ENCODE data around the gene MGAT4B.

The MGAT4B gene

DNA sequence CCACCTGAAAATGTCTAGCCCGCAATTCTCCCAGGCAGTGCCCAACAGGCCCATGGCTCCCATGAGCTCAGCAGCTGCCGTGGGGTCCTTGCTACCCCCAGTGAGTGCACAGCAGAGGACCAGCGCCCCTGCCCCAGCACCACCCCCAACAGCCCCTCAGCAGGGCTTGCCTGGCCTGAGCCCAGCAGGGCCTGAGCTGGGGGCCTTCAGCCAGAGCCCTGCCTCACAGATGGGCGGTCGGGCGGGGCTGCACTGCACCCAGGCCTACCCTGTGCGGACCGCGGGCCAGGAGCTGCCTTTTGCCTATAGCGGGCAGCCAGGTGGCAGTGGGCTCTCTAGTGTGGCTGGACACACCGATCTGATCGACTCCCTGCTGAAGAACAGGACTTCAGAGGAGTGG lies 32.2 kb downstream of the MGAT4B start:
- no peak for FAIRE-seq

DNA sequence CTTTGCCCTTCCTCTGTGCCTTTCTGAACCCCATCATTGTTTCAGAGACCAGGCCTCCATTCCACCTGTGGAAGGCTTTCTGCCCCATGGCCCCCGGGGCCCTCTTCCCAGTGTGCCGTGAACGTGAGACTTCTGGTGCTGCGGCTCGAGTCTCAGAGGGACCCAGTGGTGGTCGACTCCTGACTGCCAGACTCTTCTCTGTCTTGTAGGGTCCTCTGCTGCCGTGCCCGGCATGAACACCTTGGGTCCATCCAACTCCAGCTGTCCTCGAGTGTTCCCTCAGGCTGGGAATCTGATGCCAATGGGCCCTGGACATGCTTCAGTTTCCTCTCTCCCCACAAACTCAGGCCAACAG lies 33.0 kb downstream of the MGAT4B start:
- FAIRE-seq (no peak), DNase-seq (ENCODE audit: insufficient read length, low spot score) (no peak)

More for the DNA sequence above, 32.2 kb downstream of the MGAT4B start:
- DNase-seq (ENCODE audit: insufficient read length, low spot score) = no peak

DNA sequence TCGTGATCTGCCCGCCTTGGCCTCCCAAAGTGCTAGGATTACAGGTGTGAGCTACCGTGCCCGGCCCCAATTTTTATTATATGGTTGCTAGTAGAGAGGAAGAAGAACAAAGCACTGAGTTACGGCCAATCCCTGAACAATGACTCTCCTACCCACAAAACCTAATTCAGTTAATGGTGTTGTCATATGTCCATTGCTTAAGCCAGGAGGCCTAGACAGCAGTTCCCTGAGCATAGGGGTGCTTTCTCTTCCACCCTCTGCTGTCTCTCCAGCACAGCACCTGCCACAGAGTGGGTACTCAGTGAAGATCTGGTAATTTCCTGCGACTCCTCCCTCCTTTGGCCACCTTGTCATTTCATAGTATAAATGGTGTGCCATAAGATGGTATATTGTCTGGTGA lies 34.3 kb downstream of the MGAT4B start:
- FAIRE-seq (no peak), DNase-seq (ENCODE audit: insufficient read length, low spot score) (no peak)

DNA sequence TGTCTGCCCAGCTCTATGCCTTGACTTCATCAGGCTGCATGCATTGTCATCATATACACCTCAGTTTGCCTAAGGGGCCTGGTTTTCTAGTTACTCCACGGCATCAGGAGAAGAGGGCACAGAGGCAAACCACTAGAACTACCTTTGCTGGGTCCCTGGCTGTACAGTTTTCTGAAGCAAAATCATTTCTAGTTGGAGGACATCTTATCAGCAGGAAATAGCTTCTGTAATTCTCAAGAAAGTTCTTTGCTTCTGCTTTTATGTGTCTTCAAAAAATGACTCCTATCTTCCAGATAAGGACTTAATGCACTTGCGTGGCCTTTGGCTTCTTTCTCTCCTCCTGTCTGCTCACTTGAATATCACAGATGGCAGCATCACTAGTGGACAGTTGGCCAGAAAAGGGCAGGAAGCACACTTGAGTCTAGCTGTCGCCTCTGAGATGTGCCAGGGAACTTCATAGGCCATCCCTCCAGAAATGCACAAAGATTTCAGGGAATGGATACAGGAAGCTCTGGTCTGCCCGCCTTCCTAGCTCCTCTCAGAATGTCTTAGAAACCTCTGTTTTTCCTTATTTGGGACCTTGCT lies 35.3 kb downstream of the MGAT4B start:
- FAIRE-seq = no peak
- no peak for DNase-seq (ENCODE audit: insufficient read length, low spot score)

DNA sequence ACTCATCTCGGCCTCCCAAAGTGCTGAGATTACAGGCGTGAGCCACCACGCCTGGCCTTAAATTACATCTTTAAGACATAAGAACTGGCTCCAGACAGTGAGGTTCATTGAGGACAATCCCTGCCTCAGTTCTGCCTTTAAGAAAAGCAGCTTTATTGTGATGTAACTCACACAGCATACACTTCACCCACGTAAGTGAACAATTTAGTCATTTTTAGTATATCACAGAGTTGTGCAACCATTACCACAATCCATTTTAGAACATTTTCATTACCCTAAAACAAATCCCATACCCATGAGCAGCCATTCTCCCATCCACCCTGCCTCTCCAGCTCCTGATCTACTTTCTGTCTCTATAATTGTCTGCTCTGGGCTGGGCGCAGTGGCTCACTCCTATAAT lies 36.9 kb downstream of the MGAT4B start:
- DNase-seq (ENCODE audit: insufficient read length, low spot score) (no peak), FAIRE-seq (no peak)

DNA sequence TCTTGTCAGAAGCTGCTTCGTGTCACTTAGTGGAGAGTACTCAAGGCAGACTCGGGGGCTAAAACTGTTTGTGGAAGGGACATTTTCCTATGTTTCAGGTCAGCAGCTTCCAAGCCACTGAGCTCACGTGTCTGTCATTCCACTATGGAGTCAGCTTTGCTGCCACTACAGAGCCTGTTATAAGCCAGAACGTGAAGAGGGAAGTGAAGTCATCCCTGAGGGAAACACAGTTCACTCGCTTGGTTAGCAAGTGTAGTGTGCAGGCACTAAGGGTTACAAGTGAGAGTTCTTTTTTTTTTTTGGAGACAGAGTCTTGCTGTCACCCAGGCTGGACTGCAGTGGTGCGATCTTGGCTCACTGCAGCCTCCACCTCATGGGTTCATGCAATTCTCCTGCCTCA lies 37.4 kb downstream of the MGAT4B start:
- no peak for DNase-seq (ENCODE audit: insufficient read length, low spot score)
- FAIRE-seq = no peak

DNA sequence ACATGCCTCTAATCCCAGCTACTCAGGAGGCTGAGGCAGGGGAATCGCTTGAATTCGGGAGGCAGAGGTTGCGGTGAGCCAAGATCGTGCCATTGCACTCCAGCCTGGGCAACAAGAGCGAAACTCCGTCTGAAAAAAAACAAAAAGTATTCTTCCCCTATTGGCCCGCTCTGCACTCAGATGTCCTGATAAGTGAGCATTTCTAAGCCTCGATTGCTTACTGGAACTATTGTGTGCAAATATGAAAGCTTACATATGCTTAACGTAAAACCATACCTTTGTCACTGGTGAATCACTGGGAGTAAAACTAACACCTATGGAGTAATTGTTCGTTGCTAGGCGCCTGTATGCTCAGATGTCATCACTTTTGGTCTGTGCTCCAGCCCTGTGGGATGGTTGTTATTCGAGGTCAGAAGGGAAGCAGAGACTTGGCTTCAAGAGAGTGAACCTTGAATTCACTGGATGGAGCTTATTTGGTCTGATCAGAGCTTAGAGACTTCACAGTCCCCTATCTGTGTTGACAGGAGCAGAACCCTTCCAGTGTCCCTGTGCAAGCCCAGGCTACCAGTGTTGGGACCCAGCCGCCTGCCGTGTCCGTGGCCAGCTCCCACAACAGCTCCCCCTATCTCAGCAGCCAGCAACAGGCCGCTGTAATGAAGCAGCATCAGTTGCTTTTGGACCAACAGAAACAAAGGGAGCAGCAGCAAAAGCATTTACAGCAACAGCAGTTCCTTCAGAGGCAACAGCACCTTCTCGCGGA lies 38.2 kb downstream of the MGAT4B start:
- no peak for DNase-seq (ENCODE audit: insufficient read length, low spot score)
- no peak for FAIRE-seq

DNA sequence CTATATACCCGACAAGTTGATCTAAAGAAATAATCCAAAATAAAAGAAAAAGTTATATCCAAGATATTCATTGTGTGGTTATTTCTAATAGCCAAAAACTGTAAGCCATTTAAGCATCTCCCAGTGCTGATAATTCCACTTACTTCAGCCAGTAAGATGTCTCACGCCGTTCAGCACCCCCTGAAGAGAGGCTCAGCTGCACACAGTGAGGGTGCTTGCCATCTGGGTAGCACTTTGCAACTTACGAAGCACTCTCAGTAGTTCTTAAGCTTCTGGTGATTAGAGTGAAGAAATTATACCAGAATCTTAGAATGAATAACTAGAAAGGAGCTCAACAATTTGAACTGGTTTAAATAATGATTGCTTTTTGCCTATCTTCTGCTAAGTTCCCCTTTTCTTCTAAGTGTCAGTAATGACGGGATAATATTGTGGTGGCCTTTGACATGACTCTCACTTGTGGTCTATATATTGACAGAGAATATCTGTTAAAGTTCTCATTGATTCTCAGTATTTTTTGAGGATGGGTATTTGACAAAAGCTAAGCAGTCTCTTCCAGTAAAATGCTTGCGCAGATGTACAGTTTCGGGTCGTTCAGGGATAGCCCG lies 39.1 kb downstream of the MGAT4B start:
- FAIRE-seq = no peak
- DNase-seq (ENCODE audit: insufficient read length, low spot score) = no peak

DNA sequence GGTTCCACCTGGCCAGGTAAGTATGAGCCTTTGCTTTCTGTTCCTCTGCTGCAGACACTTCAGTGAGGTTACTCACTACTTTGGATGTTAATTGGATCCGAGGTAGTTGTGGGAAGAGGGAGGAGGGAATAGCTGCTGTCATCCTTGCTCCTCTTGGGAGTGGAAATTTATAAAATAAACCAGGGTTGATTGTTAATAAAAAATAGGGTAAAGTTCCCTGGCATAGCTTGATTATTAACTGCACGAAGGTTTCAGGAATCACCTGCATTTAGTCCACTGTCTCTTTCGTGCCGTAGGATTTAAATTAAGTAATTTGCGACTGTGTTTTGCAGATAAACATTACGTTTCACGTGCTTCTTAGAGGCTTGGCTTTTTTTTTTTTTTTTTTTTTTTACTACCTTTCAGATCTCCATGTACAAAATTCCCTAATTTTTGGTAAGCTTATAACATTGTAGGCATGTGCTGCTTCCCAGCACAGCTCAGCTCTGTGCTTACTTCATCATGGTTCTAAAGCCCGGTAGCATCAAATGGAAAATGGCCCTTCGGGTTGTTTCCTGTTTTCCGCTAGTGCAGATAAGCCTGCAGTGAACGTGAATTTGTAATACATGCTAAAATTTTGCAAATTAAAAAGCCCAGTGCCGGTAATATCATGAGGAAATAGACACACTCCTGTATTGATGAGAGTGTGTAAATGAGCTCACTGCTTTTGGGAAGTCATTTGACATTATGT lies 39.8 kb downstream of the MGAT4B start:
- no peak for FAIRE-seq
- no peak for DNase-seq (ENCODE audit: insufficient read length, low spot score)

DNA sequence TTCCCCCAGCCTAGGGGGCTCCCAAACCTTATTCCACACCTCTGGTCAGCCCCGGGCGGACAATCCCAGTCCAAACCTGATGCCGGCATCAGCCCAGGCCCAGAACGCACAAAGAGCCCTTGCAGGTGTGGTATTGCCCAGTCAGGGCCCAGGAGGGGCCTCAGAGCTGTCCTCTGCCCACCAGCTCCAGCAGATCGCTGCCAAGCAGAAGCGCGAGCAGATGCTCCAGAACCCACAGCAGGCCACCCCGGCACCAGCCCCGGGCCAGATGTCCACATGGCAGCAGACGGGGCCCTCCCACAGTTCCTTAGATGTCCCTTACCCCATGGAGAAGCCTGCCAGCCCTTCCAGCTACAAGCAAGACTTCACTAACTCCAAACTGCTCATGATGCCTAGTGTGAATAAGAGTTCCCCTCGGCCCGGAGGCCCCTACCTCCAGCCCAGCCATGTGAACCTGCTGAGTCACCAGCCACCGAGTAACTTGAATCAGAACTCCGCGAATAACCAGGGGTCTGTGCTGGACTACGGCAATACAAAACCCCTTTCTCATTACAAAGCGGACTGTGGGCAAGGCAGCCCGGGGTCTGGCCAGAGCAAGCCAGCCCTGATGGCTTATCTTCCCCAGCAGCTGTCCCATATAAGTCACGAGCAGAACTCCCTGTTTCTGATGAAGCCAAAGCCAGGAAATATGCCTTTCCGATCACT lies 40.5 kb downstream of the MGAT4B start:
- DNase-seq (ENCODE audit: insufficient read length, low spot score) (no peak), FAIRE-seq (no peak)

DNA sequence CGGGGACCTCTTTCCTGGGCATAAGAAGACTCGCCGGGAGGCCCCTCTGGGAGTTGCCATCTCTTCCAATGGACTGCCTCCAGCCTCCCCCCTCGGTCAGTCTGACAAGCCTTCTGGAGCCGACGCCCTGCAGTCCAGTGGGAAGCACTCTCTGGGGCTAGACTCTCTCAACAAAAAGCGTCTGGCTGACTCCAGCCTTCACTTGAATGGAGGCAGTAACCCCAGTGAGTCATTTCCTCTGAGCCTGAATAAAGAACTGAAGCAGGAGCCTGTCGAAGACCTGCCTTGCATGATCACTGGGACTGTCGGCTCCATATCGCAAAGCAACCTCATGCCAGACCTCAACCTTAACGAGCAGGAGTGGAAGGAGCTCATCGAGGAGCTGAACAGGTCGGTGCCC lies 41.3 kb downstream of the MGAT4B start:
- DNase-seq (ENCODE audit: insufficient read length, low spot score) (peak; percentile 47), FAIRE-seq (no peak)

DNA sequence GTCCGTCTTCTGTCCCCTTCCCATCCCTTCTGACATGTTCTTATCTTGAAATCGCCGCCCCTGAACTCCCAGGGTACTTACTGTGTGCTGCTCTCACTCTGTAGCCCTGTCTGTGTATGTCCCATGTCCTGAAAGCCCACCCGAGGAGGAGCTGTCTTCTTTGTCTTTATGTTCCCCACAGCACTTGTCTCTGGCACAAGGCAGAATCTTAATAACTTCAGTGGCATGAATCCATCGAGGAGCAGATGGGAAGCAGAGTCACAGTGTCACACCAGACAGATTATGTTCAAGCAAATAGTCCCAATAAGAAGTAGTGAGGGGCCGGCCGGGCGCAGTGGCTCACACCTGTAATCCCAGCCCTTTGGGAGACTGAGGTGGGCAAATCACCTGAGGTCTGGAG lies 42.6 kb downstream of the MGAT4B start:
- DNase-seq (ENCODE audit: insufficient read length, low spot score) (no peak), FAIRE-seq (no peak)

DNA sequence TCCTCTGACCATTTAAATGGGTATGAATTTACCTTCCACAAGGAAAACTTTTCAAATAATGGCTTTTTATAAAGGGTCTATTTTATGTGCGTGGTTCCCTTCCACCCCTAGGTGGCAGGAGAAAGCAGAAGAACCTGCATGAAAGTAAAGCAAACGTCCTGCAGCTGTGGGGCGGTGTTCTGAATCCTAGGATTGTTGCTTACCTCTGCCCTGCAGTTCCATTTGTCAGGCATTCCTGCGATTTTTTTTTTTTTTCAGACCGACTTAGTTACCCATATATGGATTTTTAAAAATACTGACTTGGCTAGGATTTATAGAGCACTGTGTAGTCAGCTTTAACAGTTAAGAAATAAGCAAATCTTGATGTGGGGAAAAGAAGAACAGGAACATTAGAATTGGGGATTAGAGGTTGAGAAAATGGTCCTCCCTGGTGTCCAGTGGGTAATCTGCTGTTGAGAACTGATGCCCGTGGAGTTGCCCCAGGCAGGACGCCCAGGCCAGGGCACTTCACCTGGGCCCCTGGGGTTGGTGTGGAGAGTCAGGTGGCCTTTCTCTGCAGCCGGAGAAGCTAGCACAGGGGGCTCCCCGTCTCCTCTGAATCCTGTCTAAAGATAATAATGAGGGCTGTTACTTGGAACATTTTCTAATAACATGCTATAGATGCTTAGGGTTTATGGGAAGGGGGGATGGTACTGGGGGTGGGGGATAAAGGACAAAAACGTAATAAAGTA lies 43.3 kb downstream of the MGAT4B start:
- FAIRE-seq (no peak), DNase-seq (ENCODE audit: insufficient read length, low spot score) (peak; percentile 83)

DNA sequence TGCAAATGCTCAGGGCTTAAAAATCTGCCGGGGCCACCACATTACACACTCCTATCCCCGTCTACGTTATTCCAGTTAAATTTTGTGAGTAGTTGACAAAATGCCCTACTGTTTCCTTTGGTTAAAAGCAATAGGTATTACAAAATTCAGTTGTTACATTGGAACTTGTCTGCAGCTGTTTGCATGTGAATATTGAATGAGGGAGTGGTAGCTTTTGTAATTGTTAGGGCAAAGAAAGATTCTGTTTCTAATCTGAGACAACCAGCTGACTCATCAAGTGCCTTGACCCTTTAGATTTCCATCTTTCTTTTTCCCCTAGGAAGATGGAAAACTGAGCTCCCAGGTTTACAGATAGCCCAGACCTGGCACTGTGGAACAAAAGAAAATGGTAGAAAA lies 43.9 kb downstream of the MGAT4B start:
- no peak for FAIRE-seq

DNA sequence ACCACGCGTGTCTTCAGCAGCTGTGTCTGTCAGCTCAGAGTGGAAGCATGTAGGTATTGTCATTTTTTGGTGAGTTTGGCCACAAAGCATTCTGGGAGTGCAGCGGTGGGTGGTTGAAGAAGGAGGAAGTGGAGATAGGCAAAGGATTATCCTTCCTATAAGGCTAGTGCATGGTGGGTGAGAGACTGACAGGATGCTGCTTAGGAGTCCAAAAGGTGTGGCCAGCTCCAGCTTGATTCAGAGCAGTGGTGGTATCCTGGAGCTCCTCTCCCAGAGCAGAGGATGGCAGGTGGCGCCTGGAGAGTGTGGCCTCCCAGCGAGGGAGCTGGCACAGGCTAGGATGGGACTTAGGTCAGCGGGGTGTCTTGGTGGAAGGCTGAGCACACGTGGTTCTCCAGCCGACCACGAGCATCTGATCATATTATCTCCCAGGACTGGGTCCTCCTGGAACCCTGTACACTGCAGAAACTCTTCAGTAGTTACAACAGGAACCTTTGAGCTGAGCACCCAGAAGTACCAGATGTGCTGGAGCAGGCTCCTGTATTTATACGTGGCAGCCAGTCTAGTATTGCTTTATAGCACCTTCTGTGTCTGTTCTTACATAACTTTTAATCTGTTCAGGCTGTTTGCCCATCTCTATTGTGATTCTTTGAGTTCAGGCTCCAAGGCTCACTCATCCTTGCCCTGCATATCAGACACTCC lies 44.4 kb downstream of the MGAT4B start:
- no peak for FAIRE-seq
- DNase-seq (ENCODE audit: insufficient read length, low spot score) = no peak

More for the DNA sequence above, 43.9 kb downstream of the MGAT4B start:
- DNase-seq (ENCODE audit: insufficient read length, low spot score) = no peak

DNA sequence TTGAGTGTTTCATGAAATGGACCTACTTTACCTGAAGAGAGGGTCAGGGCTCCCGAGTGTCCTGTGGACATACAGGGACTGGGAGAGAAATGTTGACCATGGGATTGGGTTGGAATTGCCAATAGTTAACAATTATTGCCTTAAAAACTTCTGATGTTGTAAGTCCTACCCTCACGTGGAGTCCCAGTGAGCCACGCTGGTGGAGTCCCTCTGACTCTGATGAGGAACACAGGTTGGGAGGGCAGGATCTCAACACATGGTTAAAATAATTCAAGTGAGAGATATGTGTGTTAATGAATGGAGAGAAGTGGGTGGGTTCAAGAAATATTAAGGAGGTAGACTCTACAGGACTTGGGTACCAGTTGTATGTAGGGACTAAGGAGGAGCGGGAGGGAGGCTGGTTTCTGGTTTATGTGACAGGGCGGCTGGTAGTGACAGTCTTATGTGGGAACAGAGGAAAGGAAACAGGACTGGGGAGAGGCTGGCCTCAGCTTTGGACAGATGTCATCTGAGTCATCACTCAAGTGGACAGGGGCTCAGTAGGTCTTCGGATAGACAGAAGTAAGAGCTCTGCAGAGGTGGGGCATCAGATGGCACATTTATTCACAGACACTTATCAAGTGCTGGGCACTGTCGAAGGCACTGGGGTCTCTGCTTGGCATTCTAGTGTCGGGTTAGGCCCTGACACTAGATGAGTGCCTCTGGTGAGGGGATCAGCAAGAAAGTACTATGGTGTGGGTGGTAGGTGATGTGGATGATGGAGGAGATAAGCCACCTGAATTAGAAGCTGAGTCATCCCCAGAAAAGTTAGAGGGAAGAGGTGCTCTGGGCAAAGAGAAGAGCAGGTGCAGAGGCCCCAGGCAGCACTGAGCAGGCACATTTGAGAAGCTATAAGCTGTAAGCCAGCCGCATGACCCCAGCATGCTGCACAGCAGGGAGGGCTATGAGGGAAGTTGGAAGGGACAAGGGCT lies 46.8 kb downstream of the MGAT4B start:
- DNase-seq (ENCODE audit: insufficient read length, low spot score) (no peak), FAIRE-seq (no peak)

DNA sequence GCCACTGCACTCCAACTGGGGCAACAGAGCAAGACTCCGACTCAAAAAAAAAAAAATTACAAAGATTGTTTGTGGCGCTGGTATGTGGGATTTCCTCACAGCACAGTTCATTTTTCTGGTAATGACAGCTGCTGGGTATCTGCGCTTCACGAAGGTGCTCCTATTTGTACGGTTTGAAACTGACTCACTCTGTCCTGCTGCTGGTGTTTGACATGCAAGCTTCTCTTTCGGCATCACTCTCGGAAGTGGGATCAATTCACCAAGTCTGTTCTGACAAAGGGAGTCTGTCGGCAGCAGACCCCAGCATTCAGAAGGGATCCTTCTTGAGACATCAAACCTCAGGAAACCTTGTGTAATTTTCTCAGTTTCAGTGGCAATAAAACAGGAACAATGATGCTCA lies 47.7 kb downstream of the MGAT4B start:
- FAIRE-seq (no peak), DNase-seq (ENCODE audit: insufficient read length, low spot score) (no peak)

DNA sequence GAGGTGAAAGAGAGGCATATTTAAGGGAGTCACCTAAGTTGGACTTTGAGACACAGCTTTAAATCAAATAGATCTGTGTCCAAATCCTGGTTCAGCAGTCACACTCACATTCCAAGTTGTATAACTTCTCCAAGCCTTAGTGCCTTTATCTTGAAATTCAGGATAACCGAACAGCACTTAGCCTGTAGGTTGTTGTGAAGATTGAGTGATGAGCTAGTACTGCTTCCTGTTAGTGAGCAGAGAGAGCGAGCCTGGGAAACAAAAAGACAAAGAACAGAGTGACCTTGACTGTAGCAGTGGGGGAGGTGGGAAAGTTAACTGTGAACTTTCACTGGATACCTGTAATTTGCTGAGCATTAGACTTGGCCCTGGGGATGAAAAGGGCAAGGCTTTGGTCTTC lies 51.6 kb downstream of the MGAT4B start:
- no peak for FAIRE-seq
- DNase-seq (ENCODE audit: insufficient read length, low spot score) = no peak

DNA sequence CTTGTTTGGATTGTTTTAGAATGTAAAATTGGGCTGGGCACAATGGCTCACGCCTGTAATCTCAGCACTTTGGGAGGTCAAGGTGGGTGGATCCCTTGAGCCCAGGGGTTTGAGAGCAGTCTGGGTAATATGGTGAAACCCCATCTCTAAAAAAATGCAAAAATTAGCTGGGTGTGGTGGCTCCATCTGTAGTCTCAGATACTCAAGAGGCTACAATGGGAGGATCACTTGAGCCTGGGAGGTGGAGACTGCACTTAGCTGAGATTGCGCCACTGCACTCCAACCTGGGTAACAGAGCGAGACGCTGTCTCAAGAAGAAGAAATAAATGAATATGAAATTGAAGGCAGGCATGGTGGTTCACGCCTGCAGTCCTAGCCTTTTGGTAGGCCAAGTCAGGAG lies 52.7 kb downstream of the MGAT4B start:
- DNase-seq (ENCODE audit: insufficient read length, low spot score) (no peak), FAIRE-seq (no peak)

Measured in HTR-8/SVneo (cell line).